C1 segment of cervical spinal cord (tissue), 14 donors: ENCODE measurements around the gene HSPBP1.
"Not testable (repeated sequence)": the region's sequence is repeated elsewhere in the genome, so short reads cannot be mapped to it uniquely, and the experiment has no call there.

ENCODE experiments used
- DNase-seq, 14 donors: peaks; one replicate each; lab custom pipeline; 2025; lab: John Stamatoyannopoulos, UW

HSPBP1 gene

GRCh38 chr19:55239004-55239403, 40.9 kb downstream of the HSPBP1 start:
- DNase-seq, result no peak

- DNase-seq, result no peak
These were observed 41.9 kb downstream of the HSPBP1 start for GRCh38 chr19:55238030-55238429.

- no peak for DNase-seq
These were observed 46.9 kb downstream of the HSPBP1 start for GRCh38 chr19:55232986-55233385.

GRCh38 chr19:55232286-55232602, 47.7 kb downstream of the HSPBP1 start:
- no peak for DNase-seq

GRCh38 chr19:55231391-55232285, 48.3 kb downstream of the HSPBP1 start:
- no peak for DNase-seq

- no peak for DNase-seq
These were observed 49.1 kb downstream of the HSPBP1 start for GRCh38 chr19:55230780-55231179.

- no peak for DNase-seq
These were observed 49.6 kb downstream of the HSPBP1 start for GRCh38 chr19:55230329-55230728.

- DNase-seq, result no peak
These were observed 50.1 kb downstream of the HSPBP1 start for GRCh38 chr19:55229789-55230182.

- DNase-seq, result no peak
These were observed 50.6 kb downstream of the HSPBP1 start for GRCh38 chr19:55229145-55229788.

- no peak for DNase-seq
These were observed 51.4 kb downstream of the HSPBP1 start, which contains the start of gene TMEM86B for GRCh38 chr19:55228403-55229031. Gene TMEM86B, minus strand, starts transcription at chr19:55228763. Its CDS starts 22 bp downstream, at chr19:55228741.

- DNase-seq, result no peak
These were observed 51.9 kb downstream of the HSPBP1 start for GRCh38 chr19:55228015-55228391.

- DNase-seq, result no peak
These were observed 52.5 kb downstream of the HSPBP1 start for GRCh38 chr19:55227241-55228014.

- DNase-seq, result no peak
These were observed 53.1 kb downstream of the HSPBP1 start for GRCh38 chr19:55226788-55227187.

- DNase-seq, result no peak
These were observed 53.6 kb downstream of the HSPBP1 start for GRCh38 chr19:55226273-55226672.

GRCh38 chr19:55225415-55225958, 54.4 kb downstream of the HSPBP1 start:
- no peak for DNase-seq

- not testable (repeated sequence) for DNase-seq
These were observed 55.1 kb downstream of the HSPBP1 start for GRCh38 chr19:55224679-55225414.

- no peak for DNase-seq
These were observed 55.8 kb downstream of the HSPBP1 start for GRCh38 chr19:55224038-55224665.

GRCh38 chr19:55223291-55224037, 56.4 kb downstream of the HSPBP1 start:
- DNase-seq, result no peak

- no peak for DNase-seq
These were observed 59.4 kb downstream of the HSPBP1 start for GRCh38 chr19:55220525-55220924.
